Adrenal gland (tissue), 5 donors: ENCODE measurements around the gene RPTOR.
"Not testable (repeated sequence)": the region's sequence is repeated elsewhere in the genome, so short reads cannot be mapped to it uniquely, and the experiment has no call there.

ENCODE experiments used
- POLR2A ChIP-seq, 2 donors: fragments of 450-650 bp; IDR thresholded peaks; one replicate each; pipeline ENCODE4 v1.6.1; 2017; ENCODE audit warnings: antibody characterized with exemption in 2 of 2, mild to moderate bottlenecking in 2 of 2, moderate library complexity in 1 of 2
- TF ChIP-seq, protein P1 (sequence below), 6 experiments: fragments of 450-650 bp in 4 of 6; fragments of 200-600 bp in 2 of 6; sonication (generic) in 1 of 6; IDR thresholded peaks; 1 replicate in 5 of 6; 2 replicates in 1 of 6; pipeline versions ENCODE4 v1.5.1 to v1.8.0; 2016 to 2021; ENCODE audit warnings: antibody characterized with exemption in 6 of 6, mild to moderate bottlenecking in 2 of 6, moderate library complexity in 1 of 6
- donor health status: DM: no; HTN: no; CAD: no.

DNA sequence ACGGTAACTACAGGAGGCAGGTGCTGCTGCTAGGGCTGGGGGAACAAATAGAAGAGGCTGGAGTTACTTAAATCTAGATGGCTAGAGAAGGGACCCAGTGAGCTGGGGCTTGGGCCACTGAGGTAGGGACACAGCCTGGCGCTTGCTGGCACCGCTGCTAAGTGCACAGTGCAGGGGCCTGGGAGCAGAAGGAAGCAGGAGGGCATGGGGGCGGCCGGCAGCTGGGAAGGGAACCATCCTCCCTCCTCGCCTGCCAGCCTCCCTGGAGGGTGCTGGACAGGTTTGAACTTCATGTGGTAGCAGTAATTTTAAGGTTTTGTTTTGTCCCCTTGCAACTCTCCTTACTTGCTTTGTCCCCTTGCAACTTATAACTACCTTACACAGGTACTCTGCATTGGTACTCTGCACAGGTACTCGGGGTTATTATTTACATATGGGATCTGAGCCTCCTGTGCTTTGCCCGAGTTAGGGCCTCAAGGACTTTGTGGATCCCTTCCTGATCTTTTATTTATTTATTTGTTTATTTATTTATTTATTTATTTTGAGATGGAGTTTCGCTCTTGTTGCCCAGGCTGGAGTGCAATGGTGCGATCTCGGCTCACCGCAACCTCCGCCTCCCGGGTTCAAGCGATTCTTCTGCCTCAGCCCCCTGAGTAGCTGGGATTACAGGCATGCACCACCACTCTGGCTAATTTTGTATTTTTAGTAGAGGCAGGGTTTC lies 34.2 kb downstream of the RPTOR start:
- TF ChIP-seq, protein P1, sequence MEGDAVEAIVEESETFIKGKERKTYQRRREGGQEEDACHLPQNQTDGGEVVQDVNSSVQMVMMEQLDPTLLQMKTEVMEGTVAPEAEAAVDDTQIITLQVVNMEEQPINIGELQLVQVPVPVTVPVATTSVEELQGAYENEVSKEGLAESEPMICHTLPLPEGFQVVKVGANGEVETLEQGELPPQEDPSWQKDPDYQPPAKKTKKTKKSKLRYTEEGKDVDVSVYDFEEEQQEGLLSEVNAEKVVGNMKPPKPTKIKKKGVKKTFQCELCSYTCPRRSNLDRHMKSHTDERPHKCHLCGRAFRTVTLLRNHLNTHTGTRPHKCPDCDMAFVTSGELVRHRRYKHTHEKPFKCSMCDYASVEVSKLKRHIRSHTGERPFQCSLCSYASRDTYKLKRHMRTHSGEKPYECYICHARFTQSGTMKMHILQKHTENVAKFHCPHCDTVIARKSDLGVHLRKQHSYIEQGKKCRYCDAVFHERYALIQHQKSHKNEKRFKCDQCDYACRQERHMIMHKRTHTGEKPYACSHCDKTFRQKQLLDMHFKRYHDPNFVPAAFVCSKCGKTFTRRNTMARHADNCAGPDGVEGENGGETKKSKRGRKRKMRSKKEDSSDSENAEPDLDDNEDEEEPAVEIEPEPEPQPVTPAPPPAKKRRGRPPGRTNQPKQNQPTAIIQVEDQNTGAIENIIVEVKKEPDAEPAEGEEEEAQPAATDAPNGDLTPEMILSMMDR (IDR thresholded peaks at IDR 0.05), result not testable (repeated sequence)
- not testable (repeated sequence) for TF ChIP-seq POLR2A (IDR thresholded peaks at IDR 0.05)
